ENCODE data around the gene LRRN4.
"Not testable (repeated sequence)": the region's sequence is repeated elsewhere in the genome, so short reads cannot be mapped to it uniquely, and the experiment has no call there.

LRRN4 gene

DNA sequence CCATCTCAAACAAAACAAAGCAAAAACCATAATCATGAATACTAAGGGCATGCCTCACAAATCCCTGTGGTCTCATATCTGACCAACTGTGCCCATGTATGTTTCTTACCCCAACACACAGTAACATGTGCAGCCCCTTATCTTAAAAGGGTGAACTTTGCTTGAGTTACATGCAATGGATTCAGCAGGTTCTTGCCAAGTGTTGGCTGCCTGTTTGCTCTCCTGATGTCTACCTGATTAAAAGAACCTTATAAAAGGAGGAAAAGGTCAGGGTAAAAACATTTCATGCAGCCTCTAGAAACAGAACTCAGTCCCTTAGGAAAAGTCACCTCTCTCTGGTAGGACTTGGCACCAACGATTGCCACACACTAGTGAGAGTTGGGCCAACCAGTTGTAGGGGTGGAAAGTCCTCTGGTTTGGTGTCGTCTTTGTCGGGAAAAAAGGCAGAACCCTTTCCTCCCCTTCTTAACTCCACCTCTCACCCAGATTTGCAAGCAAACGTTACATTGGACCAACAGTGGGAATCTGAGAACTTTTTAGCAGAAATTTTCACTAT lies 14.0 kb upstream of the LRRN4 start:
- no peak for DNase-seq
- in situ Hi-C loops (cut with MboI; ENCODE audit: low pct_unique_long_range_greater_than_20kb, low sequenced_read_pairs), result no loop called here

GRCh38 chr20:6066582-6066981 lies 12.7 kb upstream of the LRRN4 start:
- in situ Hi-C loops (cut with MboI; ENCODE audit: low pct_unique_long_range_greater_than_20kb, low sequenced_read_pairs), result no loop called here

GRCh38 chr20:6061544-6061943 lies 7.7 kb upstream of the LRRN4 start:
- in situ Hi-C loops (cut with MboI; ENCODE audit: low pct_unique_long_range_greater_than_20kb, low sequenced_read_pairs), result no loop called here
- DNase-seq, result no peak

More at GRCh38 chr20:6066582-6066981, 12.7 kb upstream of the LRRN4 start:
- DNase-seq, result no peak

GRCh38 chr20:6060213-6060612 lies 6.4 kb upstream of the LRRN4 start:
- in situ Hi-C loops (cut with MboI; ENCODE audit: low pct_unique_long_range_greater_than_20kb, low sequenced_read_pairs), result no loop called here
- no peak for DNase-seq

- in situ Hi-C loops (cut with MboI; ENCODE audit: low pct_unique_long_range_greater_than_20kb, low sequenced_read_pairs), result no loop called here
- no peak for DNase-seq
Measured at GRCh38 chr20:6058684-6059295, 4.9 kb upstream of the LRRN4 start.

DNA sequence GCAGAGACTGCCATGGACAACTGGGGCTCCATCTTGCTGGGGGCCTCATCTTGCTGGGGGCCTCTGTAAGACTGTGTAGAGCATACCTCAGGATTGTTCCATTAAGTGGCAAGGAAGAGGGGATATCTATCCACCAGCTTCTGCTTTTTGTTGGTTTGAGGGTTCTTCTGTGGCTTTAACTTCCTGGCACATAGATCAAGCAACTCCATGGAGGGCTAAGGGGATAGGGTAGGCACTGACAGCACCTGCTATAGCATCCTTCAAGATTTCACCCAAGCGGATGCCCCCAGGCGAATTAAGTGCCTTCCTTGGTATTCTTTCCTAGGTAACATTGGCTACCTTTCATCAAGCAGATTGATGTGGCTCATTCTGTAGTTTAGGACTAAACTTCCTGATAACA lies 3.8 kb upstream of the LRRN4 start:
- in situ Hi-C loops (cut with MboI; ENCODE audit: low pct_unique_long_range_greater_than_20kb, low sequenced_read_pairs), result no loop called here

GRCh38 chr20:6057139-6057538 lies 3.3 kb upstream of the LRRN4 start:
- in situ Hi-C loops (cut with MboI; ENCODE audit: low pct_unique_long_range_greater_than_20kb, low sequenced_read_pairs), result no loop called here
- DNase-seq, result no peak

More for the DNA sequence above, 3.8 kb upstream of the LRRN4 start:
- peak; percentile 74 for DNase-seq

DNA sequence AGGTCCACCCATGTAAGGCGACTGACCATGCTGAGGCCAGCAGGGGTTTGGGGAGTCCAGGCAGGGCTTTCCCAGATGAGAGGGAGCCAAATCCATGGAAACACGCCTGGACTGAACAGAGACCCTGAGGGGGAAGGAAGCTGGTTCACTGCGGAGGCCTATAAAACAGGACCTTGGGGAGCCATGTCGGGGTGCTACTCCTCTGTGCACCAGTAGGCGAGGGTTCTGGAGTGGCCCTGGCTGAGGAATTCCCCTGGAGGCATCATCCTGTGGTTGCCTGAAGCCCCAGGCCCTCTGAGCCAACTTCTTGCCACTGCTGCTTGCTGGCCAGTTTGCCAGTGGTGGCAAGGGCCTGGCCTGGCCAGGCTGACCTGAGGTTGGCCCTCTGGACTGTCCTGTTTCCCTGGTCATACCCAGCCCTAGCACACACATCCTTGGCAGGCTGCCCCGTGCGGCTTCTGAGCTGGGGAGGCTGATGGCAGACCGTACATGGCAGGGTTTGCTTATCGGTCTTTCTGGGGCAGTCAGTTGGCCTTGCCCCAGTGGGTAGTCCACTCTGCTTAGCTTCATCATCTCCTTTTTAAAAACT lies 2.2 kb upstream of the LRRN4 start:
- in situ Hi-C loops (cut with MboI; ENCODE audit: low pct_unique_long_range_greater_than_20kb, low sequenced_read_pairs), result no loop called here

GRCh38 chr20:6055161-6055783 lies 1.4 kb upstream of the LRRN4 start:
- DNase-seq, result no peak
- in situ Hi-C loops (cut with MboI; ENCODE audit: low pct_unique_long_range_greater_than_20kb, low sequenced_read_pairs), result no loop called here

More for the DNA sequence above, 2.2 kb upstream of the LRRN4 start:
- no peak for DNase-seq

GRCh38 chr20:6054689-6055051 lies 810 bp upstream of the LRRN4 start:
- DNase-seq; in situ Hi-C loops (cut with MboI; ENCODE audit: low pct_unique_long_range_greater_than_20kb, low sequenced_read_pairs): not testable (repeated sequence)

- in situ Hi-C loops (cut with MboI; ENCODE audit: low pct_unique_long_range_greater_than_20kb, low sequenced_read_pairs), result no loop called here
- DNase-seq, result no peak
Measured at GRCh38 chr20:6053064-6053775, 640 bp downstream of the LRRN4 start.

GRCh38 chr20:6051505-6051904 lies 2.4 kb downstream of the LRRN4 start:
- peak; percentile 23 for DNase-seq
- in situ Hi-C loops (cut with MboI; ENCODE audit: low pct_unique_long_range_greater_than_20kb, low sequenced_read_pairs), result no loop called here

- DNase-seq, result no peak
- in situ Hi-C loops (cut with MboI; ENCODE audit: low pct_unique_long_range_greater_than_20kb, low sequenced_read_pairs), result no loop called here
Measured at GRCh38 chr20:6048391-6048790, 5.5 kb downstream of the LRRN4 start.

DNA sequence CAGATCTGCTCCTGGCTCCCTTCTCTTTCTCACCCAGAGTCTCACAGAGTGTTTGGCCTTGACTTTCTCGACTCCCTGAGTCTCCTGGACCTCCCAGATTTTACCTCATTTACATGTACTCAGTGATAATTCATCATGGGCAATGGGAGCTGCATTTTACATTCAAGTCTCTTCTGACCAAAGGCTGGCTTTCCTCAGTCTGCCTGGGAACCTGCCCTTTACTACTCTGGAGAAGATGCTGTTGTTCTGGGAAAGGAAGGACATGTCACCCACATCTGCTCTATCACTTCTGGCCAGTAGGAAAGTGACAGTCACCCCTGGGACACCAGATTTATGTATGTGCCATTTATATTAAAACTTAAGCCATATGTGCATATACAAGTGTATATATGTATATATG lies 7.4 kb downstream of the LRRN4 start:
- in situ Hi-C loops (cut with MboI; ENCODE audit: low pct_unique_long_range_greater_than_20kb, low sequenced_read_pairs), result no loop called here

DNA sequence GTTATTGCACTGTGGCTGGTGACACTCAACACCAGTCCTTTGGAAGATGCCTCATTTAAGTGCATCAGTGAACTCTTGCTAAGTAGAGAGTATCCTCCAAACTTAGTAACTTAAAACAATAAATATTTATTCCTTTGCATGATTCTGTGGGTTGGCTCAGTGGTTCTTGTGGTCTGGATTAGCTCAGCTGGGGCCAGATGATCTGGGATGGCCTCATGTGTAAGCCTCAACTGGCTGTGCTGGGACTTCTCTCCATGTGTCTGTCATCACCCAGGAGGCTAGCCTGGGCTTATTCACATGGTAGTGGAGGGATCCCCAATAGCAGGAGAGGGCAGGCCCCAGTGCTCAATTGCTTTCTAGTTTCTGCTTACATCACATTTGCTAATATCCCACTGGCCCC lies 8.3 kb downstream of the LRRN4 start:
- in situ Hi-C loops (cut with MboI; ENCODE audit: low pct_unique_long_range_greater_than_20kb, low sequenced_read_pairs), result no loop called here
- no peak for DNase-seq

More for the DNA sequence above, 7.4 kb downstream of the LRRN4 start:
- no peak for DNase-seq

DNA sequence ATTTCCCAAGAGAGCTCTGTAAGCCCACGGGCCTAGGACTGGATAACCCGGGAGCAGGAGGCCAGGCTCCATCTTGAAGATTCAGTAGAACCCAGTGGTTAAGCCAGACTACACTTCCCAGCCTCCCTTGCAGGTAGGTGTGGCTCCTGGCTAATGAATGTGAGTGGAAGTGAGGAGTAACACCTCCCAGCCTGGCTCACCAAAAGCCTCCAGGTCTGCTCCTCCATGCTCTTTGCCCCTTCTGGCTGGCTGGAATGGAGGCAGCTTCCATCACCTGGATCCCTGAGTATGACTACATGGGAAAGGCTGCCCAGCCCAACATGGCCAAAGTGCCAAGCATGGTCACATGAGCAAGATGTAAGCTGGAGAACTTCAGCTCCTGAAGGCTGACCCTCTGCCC lies 9.7 kb downstream of the LRRN4 start:
- DNase-seq, result no peak
- in situ Hi-C loops (cut with MboI; ENCODE audit: low pct_unique_long_range_greater_than_20kb, low sequenced_read_pairs), result no loop called here

DNA sequence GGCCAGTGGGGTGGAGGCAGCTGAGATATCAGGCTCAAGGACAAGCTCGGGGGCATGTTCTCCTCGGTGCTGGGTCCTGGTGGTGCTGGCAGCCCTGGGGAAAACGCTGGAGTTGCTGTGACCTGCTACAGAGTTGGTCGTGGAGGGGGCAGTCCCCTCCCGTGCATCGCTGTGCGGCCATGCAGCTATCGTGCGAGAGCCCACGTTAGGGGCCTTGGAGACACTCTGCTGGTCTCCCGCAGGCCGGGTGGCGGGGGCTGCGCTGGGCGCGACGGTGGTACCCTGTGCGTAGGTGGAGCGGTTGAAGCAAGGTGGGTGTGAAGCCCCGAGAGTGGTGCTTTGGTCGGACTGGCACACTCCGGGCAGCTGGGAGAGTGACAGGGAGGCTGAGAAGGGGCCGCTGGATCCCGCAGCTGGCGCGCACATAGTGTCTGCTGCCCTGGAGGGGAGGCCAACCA lies 12.0 kb downstream of the LRRN4 start:
- no peak for DNase-seq
- in situ Hi-C loops (cut with MboI; ENCODE audit: low pct_unique_long_range_greater_than_20kb, low sequenced_read_pairs), result no loop called here

DNA sequence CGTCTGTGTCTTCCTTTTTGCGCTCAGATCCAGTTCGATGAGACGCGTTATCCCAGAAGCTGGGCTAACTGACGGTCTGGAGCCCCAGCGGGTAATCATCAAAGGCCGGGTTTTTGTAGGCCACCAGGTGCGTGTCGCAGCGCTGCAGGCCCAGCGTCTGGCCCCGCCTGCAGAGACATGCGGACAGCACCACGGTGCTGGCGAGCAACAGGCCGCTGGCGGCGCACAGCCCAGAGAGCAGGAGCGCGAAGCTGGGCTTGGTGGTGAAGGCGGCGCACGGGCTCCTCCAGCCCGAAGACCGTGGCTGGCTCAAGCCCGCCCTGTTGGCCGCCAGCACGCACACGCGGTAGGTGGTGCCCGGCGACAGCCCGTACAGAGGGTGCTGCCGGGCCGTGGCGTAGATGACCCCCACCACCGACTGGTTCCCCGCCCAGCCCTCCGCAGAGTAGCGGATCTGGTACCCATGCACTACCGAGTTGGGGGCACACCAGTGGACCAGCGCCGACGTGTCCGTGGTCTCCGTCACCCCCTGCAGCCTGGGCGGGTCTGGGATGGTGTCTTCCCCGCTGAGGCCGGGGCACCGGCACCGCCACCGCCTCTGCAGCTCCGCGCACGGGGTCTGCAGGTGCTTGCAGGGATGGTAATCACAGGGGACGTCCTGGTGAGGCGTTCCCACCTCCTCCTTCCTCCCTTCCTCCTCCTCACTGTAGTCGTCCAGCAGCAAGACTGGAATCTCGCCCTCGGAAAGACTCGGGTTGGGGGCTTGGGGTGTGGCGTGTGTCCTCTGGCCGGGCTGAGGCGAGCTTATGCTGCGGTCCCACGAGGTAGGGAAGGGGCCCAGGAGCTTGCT lies 12.7 kb downstream of the LRRN4 start:
- no peak for DNase-seq
- in situ Hi-C loops (cut with MboI; ENCODE audit: low pct_unique_long_range_greater_than_20kb, low sequenced_read_pairs), result no loop called here

DNA sequence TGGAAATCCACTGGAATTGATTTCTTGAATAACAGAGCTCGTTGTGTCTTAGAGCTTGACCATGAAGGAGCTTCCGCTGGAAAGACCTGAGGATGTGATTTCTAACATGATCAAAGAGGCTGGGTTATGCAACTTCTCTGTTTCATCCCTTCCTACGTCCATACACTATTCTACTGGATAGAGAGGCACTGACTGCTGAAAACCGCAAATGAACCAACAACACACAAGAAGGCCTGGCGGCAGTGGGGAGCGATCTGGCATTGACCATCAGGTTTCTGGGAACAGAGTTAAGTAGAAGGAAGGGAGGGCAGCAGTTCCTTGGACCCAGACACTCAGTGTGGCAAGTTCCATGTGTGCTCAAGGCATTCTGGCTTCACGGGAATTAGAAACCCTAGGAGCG lies 13.3 kb downstream of the LRRN4 start:
- no peak for DNase-seq
- in situ Hi-C loops (cut with MboI; ENCODE audit: low pct_unique_long_range_greater_than_20kb, low sequenced_read_pairs), result no loop called here

Data from KBM-7 (cell line).